HG03064 (cell line): ENCODE results near the gene FOXJ1.

Experiments
- ATAC-seq: cut with Tn5 transposase; IDR thresholded peaks from one replicate; pipeline ENCODE4 v1.9.1; 2021; ENCODE audit warnings: low read depth; ENCODE audit not compliant: unreplicated experiment

The FOXJ1 gene

GRCh38 chr17:76161619-76162266 lies 20.7 kb upstream of the FOXJ1 start:
- no peak for ATAC-seq

DNA sequence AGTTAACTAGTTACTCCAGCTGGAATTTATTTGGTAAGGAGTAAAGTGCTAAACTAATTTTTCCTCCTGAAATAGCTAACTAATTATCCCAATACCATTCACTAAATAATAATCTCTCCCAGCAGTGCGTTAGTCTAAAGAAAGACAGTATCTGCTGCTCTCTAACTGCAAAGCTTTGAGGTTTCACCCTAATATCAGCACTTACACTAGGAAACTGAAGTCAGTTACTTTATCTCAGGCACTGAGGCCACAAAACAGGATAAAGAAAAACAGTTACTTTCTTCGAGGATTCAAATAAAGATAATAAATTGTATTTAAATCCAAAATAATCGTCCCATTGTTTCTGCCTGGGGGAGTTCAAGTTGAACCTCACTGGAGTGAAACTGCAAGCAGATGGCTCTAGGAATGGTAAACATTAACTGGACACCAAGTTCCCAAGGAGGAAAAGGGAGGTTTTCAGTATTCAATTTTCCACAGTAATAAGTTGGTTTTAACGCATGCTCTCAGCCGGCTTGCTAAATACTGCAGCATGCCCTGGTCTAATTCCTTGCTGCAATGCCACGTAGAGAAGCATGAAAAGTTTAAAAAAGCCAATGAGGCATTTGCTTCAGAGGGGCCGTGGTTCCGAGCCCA lies 20.0 kb upstream of the FOXJ1 start:
- no peak for ATAC-seq

DNA sequence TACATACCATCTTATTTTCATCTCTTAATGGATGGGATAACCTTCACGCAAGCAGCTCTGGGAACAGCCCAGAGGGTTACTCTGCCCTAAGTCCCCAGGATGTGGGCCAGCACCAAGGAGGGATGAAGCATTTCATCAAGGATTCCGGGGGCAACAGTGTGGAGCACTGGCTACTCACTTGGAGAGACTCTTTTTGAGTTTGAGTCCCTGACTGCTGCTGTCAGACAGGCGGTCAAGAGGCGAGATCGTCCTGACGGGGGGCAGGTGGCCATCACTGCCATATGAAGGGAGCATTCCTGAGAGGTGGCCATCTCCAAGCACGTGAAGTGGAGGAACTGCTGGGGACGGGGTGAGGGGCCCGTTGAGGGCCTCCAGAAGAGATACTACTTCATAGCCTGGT lies 18.1 kb upstream of the FOXJ1 start:
- ATAC-seq = no peak

- no peak for ATAC-seq
Measured at GRCh38 chr17:76157759-76158158, 16.7 kb upstream of the FOXJ1 start.

DNA sequence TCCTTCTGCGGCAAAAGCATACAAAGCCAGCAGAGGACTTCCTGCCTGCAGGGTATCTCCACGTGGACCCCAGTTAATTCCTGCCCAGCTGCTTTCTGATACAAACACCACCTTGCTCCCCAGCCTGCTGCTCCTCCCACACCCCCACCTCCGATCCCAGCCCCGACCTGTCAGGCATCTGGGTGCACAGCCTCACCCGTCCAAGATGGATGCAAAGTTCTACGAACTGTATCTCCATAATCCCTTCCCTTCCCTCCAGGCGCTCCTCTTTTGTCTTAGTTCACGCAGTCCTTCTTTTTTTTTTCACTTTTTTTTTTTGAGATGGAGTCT lies 15.6 kb upstream of the FOXJ1 start:
- no peak for ATAC-seq

DNA sequence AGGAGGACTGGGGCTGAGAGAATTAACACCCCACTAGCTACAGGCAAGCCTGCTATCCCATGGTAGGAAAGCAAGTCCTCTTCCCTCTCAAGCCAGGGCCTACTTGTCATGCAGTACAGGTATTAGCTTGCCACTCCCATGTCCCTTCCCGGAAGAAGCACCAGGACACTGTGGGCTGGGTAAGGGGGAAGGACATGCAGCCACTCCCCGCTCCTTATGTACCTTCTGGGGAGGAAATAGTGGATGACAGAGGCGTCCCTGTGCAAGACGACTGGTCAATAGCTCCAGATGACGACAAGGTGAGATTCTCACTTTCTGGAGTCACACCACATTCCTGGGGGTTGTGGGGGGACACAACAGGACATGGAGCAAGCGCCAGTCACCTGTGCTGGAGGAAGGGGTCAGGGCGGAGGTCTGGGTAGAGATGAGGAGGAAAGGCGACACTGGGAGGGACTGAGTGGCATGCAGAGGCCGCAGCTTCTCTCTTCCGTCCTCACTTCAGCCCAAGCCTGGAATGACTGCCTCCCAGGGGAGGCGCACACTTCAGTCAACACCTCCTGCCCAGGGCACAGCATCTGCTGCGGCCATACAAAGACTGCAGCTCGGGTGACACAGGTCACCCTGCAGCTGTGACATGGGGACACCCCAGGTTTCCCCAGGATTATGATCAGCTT lies 15.1 kb upstream of the FOXJ1 start:
- no peak for ATAC-seq

GRCh38 chr17:76154936-76155845 lies 14.1 kb upstream of the FOXJ1 start:
- no peak for ATAC-seq

GRCh38 chr17:76154292-76154691 lies 13.2 kb upstream of the FOXJ1 start:
- no peak for ATAC-seq

DNA sequence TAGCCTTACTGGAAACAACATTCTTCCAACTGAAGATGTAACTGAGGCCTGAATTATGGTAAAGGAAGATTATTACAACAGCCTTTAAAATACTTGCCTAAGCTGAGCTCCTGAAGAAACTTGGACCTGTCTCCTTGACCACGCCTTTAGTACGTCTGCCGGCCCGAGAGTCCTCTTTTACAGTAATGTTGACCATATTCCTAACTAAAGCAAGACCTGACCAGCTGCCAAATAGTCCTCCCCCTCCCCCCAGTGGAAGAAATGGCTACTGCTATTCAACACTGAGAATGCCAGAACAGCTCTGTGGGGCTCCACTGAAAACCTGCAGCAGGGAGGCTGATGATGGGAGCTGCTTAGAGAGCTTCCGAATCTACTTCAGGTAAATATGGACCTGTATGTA lies 12.6 kb upstream of the FOXJ1 start:
- ATAC-seq = no peak

DNA sequence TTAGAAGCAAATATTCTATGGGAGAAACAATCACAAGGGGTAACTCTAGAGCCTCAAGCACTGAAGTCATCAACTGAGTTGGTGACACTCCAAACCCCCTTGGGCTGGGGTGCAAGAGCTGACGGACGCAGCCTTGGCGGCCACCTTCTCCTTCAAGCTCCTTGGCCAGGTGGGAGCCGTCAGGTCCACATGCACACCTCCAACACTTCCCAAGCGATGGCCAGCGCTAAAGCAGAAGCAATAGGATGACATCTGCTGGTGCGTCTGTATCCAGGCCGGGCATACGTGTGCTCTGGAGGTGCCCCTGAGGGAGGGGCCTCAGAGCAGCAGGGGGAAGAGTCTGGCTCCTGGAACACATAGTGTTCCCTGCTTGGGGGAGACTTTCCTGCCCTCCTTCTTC lies 12.2 kb upstream of the FOXJ1 start:
- no peak for ATAC-seq

- no peak for ATAC-seq
Measured at GRCh38 chr17:76152591-76152990, 11.5 kb upstream of the FOXJ1 start.

GRCh38 chr17:76151896-76152454 lies 10.9 kb upstream of the FOXJ1 start:
- no peak for ATAC-seq

GRCh38 chr17:76150712-76151622 lies 9.9 kb upstream of the FOXJ1 start:
- no peak for ATAC-seq

- ATAC-seq = no peak
Measured at GRCh38 chr17:76149214-76149613, 8.2 kb upstream of the FOXJ1 start.

DNA sequence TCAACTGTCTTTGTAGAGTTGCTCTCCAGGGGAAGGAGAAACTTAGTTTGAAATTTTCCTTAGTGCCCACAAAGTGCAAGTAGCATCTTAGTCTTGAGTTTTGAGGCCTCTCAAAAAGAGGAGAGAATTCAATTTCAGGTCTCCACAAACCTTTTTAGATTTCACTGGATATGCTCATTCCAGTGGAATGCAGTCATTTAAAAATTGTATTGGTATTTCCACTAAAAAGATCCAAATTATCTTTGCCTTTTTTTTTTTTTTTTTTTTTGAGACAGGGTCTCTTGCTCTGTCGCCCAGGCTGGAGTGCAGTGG lies 6.9 kb upstream of the FOXJ1 start:
- no peak for ATAC-seq

DNA sequence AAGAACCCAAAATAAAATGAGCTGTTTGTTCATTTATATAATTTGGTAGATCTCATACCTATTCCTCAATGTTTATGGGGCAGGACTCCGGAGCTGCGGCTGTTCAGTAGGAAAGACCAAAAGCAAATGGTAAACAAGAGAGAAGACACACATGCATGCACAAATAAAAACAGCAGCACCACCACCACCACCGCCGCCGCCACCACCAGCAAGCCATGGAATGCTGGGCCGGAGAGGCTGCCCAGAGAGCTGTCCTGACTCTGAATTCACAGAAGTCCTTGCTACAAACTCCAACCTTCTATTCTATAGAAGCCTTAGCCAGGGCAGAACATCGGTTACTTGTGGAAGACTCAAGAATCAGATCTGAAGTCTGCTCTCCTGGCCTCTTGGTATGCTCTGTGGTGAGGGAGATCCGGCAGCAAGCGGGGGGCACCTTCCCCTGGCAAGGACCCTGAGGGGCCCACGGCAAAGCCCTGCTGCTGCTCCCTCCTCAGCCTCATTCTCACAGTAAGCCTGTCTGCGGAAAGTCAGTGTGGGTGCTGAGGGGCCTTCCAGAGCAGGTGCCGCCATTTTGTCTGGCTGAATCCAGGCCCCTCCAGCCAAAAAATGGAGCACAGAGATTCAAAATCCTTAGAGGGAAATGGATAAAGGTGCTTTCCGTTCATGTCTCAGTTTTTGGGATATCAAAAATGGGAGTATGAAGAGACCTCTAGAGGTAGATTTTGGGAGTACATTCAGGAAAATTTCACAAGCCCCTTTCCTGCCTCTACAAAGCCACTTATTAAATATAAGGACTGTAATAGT lies 6.4 kb upstream of the FOXJ1 start:
- ATAC-seq = no peak

GRCh38 chr17:76146053-76146851 lies 5.2 kb upstream of the FOXJ1 start:
- ATAC-seq = no peak

- no peak for ATAC-seq
Measured at GRCh38 chr17:76145231-76146052, 4.4 kb upstream of the FOXJ1 start.
